ENCODE measurements around the gene SPHKAP. TPM values are rescaled to one million over a fixed set of nuclear protein-coding genes. Genes with fewer than 3 reads are reported as not detected.
"Not testable (repeated sequence)": the region's sequence is repeated elsewhere in the genome, so short reads cannot be mapped to it uniquely, and the experiment has no call there.

SPHKAP gene
- 61.2 TPM for total RNA-seq
- long read RNA-seq, full-length matches to known transcripts = 2 of 59 reads
- long read RNA-seq, partial matches to known transcripts = 35 of 59 reads
- long read RNA-seq, other reads (novel, unspliced or antisense) = 22 of 59 reads

- peak; percentile 75 for DNase-seq (ENCODE audit: low spot score)
- intact Hi-C loops (cut with DNase I) = loop anchor here (2.0 kb wide), 3 partner anchors 137 to 471 kb away; no protein-coding TSS in a partner anchor
Measured at GRCh38 chr2:228181098-228182019, at the start of gene SPHKAP. SPHKAP (minus strand) TSS chr2:228181687; CDS start chr2:228181598, 89 bp downstream.

- intact Hi-C loops (cut with DNase I) = no loop called here
- no peak for DNase-seq (ENCODE audit: low spot score)
Measured at GRCh38 chr2:228227466-228227865, 46.0 kb upstream of the SPHKAP start.

DNA sequence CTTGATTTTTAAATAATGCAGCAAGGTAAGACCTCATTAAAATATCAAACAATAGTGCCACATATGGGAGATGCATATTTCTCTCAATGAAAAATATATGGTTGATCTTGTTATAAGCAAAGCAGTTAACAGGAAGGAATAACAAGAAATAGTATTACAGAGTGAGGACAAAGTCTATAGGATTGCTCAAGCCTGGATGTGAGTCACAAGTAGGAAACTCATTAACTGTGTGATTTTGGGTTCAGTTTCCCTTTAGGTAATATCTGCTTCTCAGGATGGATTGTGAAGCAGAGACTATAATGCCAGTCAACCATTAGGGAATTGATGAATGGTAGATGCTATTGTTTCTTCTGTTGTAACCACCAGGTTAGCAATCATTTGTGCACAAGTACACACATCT lies 42.9 kb upstream of the SPHKAP start:
- no peak for DNase-seq (ENCODE audit: low spot score)

GRCh38 chr2:228218593-228218992 lies 37.1 kb upstream of the SPHKAP start:
- intact Hi-C loops (cut with DNase I); DNase-seq (ENCODE audit: low spot score): not testable (repeated sequence)

More for the DNA sequence above, 42.9 kb upstream of the SPHKAP start:
- intact Hi-C loops (cut with DNase I) = no loop called here

- no peak for DNase-seq (ENCODE audit: low spot score)
- intact Hi-C loops (cut with DNase I) = no loop called here
Measured at GRCh38 chr2:228197504-228197903, 16.0 kb upstream of the SPHKAP start.

DNA sequence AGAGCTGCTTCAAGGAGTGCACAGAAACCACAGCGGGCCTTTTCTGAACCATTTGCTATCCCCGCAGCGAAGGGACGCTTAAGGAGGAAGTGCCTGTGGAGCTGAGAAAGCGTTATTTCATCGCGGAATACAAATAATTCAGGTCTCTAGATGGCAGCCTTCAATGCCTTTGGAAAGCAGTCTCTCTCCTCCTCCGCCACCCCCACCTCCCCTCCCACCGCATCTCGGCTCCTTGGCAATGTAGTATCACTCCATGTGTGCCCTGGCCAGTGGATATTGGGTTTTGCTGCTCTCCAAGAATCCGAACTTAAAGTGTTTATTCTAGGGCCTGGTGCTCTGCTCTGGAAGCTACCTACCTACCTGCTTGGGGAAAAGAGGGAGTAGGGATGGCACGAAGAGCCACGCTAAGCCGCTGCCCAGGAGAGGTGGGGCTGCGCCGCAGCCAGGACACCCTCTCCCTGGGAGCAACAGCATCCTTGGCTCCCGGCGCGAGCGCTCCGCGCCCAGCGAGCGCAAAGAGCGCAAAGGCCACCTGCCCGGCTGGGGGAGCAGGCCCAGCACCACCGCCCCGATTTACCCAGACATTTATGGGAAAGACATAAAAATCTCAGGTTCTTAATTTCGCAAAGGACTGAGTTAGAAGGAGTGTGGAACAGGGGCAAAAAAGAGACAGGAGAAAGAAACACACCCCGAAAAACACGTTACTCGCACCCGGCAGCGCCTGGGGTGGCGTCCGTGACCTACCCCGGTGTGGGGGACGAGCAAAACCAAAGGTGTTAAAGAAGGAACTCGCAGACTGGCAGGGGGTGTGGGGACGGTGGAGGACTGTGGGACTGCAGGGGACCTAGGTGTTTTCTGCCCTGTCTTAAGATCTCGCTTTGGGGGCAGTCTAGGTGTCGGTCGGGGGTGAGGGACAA lies 1.0 kb downstream of the SPHKAP start:
- no peak for DNase-seq (ENCODE audit: low spot score)
- intact Hi-C loops (cut with DNase I) = loop anchor here (2.0 kb wide), 3 partner anchors 138 to 472 kb away; no protein-coding TSS in a partner anchor

DNA sequence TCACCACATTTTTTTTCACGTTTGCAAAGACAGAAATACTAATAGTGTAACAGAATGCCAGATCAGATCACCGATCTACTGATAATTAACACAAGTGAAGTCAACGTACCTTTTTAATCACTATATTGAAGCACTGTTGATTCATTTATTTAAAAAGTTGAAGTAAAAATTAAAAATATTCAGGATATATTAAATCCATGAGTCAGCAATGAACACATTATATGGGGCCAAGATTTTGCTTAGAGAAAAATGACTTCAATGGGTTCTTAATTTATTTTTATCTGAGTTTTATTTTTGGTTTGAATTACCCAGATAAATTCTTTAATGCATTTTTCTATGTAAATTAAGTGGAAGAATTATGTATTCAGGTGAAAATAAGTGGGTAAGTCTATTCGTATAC lies 14.2 kb downstream of the SPHKAP start:
- intact Hi-C loops (cut with DNase I) = no loop called here
- DNase-seq (ENCODE audit: low spot score) = no peak

DNA sequence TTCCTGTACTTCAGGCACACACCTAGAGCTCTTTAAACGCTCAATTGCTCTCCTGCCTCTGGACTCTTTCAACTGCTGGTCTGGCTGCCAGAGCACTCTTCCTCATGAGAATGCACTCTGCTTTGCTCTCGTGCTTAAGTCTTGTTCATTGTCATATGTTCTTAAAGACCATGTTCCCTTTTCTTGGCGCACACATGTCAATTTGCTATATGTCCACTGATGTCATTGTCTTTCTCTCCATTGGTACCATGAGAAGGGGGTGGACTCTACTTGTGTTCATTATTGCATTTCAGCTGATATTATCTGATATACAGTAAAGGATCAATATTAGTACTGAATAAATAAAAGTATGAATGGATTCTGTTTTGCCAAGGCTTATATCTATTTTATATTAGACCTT lies 16.8 kb downstream of the SPHKAP start:
- DNase-seq (ENCODE audit: low spot score) = no peak
- intact Hi-C loops (cut with DNase I) = no loop called here

- intact Hi-C loops (cut with DNase I) = no loop called here
- DNase-seq (ENCODE audit: low spot score) = no peak
Measured at GRCh38 chr2:228157841-228158240, 23.6 kb downstream of the SPHKAP start.

DNA sequence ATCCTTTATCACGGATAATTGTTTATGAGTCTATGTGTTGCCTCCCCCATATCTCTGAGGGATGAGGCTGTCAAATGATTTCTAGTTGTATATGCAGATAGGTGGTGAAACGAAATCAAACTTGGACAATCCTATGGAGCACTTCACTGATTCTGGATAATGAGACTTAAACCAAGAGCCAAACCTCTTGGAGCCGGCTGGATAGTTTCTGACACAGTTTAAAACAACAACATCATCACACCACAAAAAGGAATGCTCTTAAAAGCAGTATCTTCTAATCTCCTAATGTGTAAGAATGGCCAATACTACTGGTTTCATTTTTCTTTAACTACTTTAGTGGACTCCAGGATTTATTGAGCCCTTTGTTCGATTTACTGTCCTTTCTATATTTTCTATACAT lies 36.5 kb downstream of the SPHKAP start:
- no peak for DNase-seq (ENCODE audit: low spot score)
- intact Hi-C loops (cut with DNase I) = no loop called here

- intact Hi-C loops (cut with DNase I) = no loop called here
- DNase-seq (ENCODE audit: low spot score) = no peak
Measured at GRCh38 chr2:228140934-228141528, 40.5 kb downstream of the SPHKAP start.

GRCh38 chr2:228136027-228136426 lies 45.5 kb downstream of the SPHKAP start:
- intact Hi-C loops (cut with DNase I) = no loop called here
- DNase-seq (ENCODE audit: low spot score) = no peak

DNA sequence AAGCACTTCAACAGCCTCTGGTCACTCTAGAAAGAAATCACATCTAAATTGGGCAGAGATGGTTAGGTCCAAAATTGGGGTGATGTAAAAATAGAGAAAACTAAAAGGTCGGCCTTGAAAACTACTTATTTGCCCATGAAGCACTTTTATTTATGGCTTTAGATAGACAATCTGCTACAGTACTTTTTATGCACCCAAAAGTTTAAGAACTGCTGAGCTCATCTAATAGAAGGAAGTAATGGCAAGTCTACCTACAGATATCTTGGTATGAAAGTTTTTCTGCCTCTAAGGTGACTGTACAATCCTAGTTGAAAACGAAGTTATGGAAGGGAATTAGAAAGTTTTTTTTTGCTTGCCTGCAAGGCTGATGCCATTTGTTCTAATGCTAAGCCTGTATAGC lies 46.2 kb downstream of the SPHKAP start:
- intact Hi-C loops (cut with DNase I) = no loop called here
- no peak for DNase-seq (ENCODE audit: low spot score)

DNA sequence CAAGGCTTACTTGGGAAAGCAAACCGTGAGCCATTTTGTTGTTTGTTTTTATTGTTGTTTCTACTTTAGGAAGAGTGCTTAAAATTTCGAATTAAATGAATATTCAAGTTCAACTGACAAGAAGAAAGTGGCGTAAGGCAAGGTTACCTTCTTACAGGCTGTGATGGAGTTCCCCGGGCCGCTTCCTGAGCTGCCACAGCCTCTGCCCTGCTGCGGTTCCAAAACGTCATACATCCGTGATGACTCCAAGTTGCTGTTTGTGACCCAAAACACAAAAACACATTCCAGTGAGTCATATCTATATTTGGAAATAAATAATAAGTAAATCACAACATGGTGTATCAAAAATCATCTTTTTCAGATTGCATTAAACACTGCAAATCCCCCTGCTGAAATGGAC lies 49.7 kb downstream of the SPHKAP start:
- DNase-seq (ENCODE audit: low spot score) = no peak
- intact Hi-C loops (cut with DNase I) = no loop called here

DNA sequence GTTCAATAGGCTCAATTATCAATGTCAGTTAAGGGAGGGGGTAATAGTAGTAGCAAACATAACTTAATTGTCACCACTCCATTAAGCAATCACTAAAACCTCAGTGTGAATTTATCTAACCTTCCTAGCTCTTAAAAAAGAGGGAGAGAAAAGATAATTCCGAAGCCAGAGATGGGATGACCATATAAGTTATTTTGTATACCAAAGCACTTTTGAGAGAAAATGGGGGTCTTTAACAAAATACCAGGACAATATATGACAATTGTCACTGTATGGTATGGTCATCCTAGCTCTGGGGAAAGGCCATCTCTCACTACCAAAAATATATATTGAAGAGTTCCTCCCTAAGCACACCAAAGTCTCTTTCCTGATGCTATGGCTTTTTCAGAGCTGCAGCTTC lies 55.1 kb downstream of the SPHKAP start:
- intact Hi-C loops (cut with DNase I) = no loop called here
- DNase-seq (ENCODE audit: low spot score) = no peak

DNA sequence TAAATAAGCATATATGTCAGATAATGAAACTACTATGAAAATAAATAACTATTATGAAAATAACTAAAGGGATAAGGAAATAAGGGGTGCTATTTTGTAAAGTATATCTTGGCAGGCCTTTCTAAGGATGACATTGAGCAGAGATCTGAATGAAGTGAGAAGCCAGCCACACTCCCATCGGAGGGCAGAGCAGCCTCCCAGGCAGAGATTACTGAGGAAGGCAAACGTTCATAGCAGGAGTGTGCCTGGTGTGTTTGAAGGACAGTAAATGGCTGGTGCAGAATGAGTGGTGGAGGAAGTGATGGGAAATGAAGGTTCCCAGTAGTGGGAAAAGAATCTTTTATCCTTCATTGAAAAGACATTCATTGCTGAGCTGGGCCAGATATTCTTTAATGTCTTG lies 62.5 kb downstream of the SPHKAP start:
- intact Hi-C loops (cut with DNase I) = no loop called here
- no peak for DNase-seq (ENCODE audit: low spot score)

- intact Hi-C loops (cut with DNase I) = no loop called here
Measured at GRCh38 chr2:228107846-228108245, 73.6 kb downstream of the SPHKAP start.

GRCh38 chr2:228105526-228106250 lies 75.8 kb downstream of the SPHKAP start:
- DNase-seq (ENCODE audit: low spot score) = no peak
- intact Hi-C loops (cut with DNase I) = no loop called here

More at GRCh38 chr2:228107846-228108245, 73.6 kb downstream of the SPHKAP start:
- no peak for DNase-seq (ENCODE audit: low spot score)

DNA sequence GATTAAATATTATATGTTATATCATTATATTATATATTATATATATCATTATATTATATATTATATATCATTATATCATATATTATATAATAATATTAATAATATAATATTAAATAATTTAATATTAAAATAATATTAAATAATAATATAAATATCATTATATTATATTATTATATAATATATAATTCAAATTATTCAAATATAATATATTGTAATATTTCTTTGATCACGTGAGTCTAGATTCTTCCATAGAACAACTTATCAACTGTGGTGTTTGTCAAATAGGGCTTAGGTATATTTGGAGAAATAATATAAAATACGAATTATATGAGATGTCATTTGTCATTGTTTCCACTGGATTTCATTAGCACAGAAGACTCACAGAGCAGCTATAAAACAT lies 77.3 kb downstream of the SPHKAP start:
- no peak for DNase-seq (ENCODE audit: low spot score)
- intact Hi-C loops (cut with DNase I) = no loop called here

Data from cardiac septum (tissue), 1 donor.